GM12892 (cell line): ENCODE data around the gene ETNK1.

Experiments used
- POLR2A ChIP-seq: IDR thresholded peaks from 2 replicates; pipeline ENCODE4 v1.6.1; 2011; ENCODE audit warnings: low read depth, low read length, control low read depth
- POLR2AphosphoS5 ChIP-seq: IDR thresholded peaks from 2 replicates; pipeline ENCODE4 v1.6.1; 2011; ENCODE audit warnings: low read depth, low read length, control low read depth

DNA sequence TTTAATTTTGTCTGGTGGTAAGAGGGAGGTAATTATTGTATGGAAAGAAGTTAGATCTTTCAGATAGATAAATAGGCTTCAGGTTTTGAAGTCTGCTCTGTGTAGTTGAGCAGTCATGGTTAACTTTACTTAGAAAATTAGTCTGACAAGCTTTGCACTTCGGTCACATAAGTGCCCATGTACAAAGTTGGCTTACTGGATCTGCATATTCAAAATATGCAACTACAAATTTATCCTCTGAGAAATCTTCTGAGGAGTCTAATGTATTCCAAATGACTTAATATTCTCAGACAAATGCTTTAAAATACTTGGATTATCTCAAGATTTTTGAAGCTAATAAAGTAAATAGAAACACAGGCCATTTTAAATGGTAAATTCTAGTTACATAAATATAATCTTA lies 61.2 kb downstream of the ETNK1 start:
- TF ChIP-seq POLR2AphosphoS5 (no peak), POLR2A (no peak)
